ENCODE measurements around the gene PCYT1B.

PCYT1B gene

DNA sequence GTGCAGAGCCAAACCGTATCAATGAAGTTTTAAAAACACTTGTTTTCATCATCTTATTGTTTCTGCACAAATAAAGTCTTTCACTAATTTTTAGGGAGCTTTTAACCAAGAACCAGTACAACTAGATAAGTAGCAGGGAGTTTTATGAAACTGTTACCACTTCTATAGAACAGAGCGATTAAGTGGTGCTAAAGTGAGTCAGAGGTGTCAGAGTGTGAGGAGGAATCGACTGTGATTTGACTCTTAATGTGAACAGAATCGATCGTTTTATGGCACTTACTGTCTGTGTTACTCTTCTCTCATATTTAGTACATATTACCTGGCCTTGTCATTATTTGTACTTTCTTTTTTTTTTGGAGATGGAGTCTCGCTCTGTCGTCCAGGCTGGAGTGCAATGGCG lies 138.8 kb downstream of the PCYT1B start:
- Histone ChIP-seq H3K79me2 (ENCODE audit: low read length) (no peaks in the 10 kb centered on the region), H3K9ac (ENCODE audit: low read length) (no peak overlapping the region), H3K9me3 (ENCODE audit: insufficient read depth, low read length) (no peaks in the 10 kb centered on the region), H3K27me3 (ENCODE audit: low read depth, low read length) (no peaks in the 10 kb centered on the region), H3K4me2 (ENCODE audit: low read length) (no peak overlapping the region), H3K4me1 (ENCODE audit: low read length) (peaks cover 16% of the 10 kb centered on the region), H3K27ac (ENCODE audit: low read length) (no peak overlapping the region), H3K36me3 (replicated peaks; ENCODE audit: low read depth, low read length) (no peaks in the 10 kb centered on the region), H3K4me3 (ENCODE audit: low read length) (no peak overlapping the region), H2AFZ (ENCODE audit: low read depth, low read length) (no peak overlapping the region), H4K20me1 (ENCODE audit: insufficient read depth, low read length) (no peaks in the 10 kb centered on the region)
- TF ChIP-seq EZH2phosphoT487 (IDR thresholded peaks at IDR 0.05; ENCODE audit: low read depth) = no peak
- TF ChIP-seq, protein P1, sequence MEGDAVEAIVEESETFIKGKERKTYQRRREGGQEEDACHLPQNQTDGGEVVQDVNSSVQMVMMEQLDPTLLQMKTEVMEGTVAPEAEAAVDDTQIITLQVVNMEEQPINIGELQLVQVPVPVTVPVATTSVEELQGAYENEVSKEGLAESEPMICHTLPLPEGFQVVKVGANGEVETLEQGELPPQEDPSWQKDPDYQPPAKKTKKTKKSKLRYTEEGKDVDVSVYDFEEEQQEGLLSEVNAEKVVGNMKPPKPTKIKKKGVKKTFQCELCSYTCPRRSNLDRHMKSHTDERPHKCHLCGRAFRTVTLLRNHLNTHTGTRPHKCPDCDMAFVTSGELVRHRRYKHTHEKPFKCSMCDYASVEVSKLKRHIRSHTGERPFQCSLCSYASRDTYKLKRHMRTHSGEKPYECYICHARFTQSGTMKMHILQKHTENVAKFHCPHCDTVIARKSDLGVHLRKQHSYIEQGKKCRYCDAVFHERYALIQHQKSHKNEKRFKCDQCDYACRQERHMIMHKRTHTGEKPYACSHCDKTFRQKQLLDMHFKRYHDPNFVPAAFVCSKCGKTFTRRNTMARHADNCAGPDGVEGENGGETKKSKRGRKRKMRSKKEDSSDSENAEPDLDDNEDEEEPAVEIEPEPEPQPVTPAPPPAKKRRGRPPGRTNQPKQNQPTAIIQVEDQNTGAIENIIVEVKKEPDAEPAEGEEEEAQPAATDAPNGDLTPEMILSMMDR (IDR thresholded peaks at IDR 0.05; ENCODE audit: low read depth, low read length) = no peak
